Activated CD8-positive, alpha-beta memory T cell treated with anti-CD3 and anti-CD28 coated beads, Interleukin-2, amount 50 U/mL, for 24 hours (primary cell): Measurements from ENCODE around the gene SOX5.

ENCODE experiments used
- DNase-seq: peaks from one replicate; pipeline ENCODE4 v3.0.0-alpha.2; 2020; ENCODE audit errors: extremely low read depth

Gene SOX5

DNA sequence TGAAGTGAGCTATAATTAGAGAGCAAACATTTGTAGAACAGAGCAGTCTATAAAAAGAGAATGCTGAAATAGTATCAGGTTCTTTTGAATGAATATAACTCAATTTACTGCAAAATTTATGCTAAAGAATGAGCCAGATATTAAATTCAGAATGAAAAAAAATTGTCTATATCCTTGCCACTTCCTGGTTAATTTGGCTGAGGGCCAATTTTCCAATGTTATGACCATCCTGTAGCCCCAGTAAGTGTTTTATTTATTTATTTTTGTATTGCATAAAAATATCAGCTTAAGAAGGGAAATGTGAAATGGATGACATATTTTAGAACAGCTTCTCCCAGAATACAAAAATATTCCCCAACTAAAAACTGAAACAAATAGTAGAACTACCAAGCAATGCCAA lies 263.4 kb downstream of the SOX5 start:
- no peak for DNase-seq

DNA sequence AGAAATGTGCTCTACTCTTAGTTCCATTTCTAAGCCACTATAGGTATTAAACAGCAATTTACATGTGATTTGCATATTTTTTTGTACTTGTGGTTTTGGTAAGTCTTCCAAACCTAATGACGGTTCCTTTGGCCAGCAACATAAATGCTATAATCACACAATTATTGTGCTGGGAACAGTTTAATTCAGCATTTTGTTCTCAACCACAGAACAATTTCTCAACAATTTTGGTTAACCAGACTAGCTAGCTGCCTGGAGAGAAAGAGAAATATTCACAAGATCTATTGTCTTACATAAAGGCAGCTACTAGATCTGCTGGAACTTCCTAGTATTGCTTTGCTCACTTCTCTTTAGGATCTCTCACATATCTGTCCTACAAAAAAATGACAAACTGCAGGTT lies 265.3 kb downstream of the SOX5 start:
- DNase-seq = no peak

DNA sequence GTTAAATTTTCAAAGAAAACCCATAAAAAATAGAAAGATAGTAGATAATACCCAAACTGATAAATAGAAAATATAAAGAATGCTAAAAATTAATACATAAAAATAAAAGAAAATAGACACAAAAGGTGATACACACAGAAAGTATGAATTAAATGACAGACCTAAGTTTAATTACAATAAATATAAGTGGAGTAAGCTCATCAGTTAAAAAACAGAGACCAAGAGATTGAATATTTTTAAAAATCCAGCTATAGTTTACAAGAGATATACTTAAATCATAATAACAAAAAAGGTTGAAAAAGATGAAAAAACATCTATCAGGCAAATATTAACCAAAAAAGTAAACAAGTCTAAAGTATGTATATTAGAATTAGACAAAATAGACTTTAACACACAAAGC lies 268.2 kb downstream of the SOX5 start:
- no peak for DNase-seq

DNA sequence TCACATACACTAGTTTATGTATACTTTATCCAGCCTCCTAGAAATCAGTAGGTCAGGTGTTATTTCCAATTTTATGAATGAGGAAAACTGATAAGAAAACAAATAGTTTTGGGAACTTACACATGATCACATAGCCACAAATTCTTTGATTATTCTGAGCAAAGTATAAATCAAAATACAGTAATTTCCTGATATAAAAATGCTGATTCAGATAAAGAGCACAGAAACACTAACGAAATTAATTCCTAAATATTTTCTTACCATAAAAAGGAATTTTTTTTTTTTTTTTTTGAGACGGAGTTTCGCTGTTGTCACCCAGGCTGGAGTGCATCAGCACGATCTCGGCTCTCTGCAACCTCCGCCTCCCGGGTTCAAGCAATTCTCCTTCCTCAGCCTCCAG lies 275.4 kb downstream of the SOX5 start:
- no peak for DNase-seq

DNA sequence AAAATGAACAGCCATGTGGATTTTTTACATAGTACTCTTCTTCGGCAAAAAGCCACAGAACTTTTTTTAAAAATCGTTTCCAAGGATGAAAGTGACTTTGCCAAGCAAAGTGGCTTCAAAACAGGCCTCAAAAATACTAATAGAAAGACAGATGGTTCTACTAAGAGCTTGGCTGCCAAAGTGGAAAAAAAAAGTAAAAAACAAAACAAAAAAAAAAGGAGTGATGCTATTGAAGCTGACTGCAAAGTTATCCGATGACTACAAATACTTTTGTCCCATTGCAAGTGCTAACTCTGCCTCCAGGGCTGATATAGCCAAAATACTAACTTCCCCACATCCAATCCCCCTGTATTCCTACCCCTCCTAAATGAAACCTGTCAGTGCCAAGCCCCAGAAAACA lies 277.6 kb downstream of the SOX5 start:
- DNase-seq = no peak

DNA sequence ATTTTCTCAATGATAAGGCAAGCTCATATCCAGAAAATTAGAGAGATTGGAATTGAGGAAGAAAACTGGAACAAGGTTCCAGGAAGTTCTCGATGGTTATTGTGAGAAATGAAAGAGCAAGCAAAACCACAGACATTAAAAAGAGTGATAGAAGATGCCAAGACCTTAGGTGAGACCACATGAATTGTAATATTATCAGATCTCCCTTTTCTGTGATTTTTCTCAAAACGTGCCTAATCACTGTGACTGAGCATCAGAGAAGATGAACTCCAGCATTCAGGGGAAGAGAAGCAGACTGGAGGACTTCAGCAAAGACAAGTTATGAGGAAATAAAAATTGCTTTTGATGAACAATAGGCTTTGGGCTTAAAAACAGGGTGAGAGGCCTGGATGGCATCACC lies 278.8 kb downstream of the SOX5 start:
- DNase-seq = no peak

DNA sequence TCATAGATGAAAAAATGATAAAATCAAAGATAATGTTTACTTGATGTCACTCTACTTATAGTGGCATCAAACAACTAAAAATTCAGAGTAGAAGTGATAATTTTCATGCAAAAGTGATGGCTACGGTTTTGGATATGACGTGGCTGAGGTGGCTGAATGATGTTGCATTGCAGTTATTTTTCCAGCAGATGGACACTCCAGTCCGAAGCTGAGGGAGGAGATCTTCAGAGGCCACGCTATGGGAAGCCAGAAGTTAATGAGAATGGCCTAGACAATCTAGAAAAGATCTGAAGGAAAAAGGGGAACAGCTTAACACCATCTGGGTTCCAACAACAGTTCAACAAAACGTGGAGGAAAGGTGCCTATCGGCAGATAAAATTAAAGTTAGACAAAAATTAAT lies 279.8 kb downstream of the SOX5 start:
- DNase-seq = no peak

DNA sequence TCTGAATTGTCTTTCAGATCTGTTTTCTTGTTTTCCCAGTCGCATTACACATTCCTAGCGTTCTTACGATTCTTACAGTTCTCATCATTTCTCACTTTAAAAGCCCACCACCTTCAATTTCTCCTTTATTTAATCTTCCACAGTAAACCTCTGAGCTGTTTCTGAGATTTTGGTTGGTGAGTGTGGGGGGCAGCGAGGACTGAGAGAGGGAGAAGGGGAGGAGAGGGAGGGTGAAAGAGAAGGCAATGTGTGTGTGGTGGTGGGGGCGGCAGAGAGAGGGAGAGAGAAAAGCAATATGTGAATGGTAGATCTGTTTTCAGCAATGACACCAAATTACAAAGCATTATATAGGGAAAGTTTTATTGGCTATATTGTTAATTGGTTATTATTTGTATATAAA lies 282.6 kb downstream of the SOX5 start:
- no peak for DNase-seq

DNA sequence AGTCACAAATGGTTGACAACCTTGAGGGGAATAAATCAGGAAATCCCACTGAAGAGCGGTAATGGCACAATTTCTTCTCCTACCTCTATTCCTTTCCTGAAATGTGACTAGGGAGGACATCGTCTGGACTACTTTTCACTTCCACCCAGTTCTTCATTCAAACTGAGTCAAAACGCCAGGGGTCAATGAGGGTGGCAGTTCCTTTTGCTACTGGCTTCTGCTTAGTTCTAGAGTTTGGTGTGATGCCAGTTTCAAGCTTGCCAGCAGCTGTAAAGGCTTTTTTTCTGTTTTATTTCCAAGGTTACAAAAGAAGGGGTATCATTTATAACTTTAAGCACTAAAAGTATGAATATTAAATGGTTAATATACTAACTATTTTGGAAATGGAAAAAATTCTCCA lies 286.5 kb downstream of the SOX5 start:
- DNase-seq = no peak

DNA sequence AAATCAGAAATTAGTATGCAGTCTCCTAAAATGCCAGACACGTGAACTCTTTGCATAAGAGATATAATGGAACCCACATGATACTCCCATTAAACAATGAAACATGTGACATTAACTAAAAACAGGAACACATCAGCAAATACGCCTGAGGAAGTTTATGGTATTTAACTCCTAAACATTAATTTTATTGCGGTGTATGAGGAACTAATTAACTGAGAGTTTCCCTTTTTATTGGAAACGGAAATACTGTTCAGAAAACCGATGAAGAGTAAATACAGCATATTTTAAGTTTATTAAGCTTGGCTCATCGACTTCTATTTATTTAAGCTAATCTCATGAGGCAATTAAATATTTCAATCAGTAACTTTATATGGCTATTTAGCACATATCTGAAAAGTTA lies 290.3 kb downstream of the SOX5 start:
- DNase-seq = no peak

DNA sequence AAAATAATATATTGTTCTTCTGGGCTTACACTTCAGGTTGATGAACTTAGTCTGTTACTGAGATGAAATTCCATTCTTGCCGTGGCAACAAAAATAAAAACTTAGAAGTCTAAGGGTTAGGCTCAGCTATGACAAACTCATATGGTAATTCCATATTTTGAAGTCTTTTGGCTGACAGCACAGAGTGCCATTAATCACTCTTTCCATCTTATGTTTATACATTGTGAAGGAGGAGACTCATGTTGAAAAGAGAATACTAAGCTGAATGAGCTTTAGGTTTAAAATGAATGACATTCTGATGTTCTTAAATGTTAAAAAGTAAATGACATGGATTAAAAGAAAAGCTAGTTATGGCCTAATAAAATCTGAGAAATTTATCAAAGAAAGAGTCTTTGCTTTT lies 291.9 kb downstream of the SOX5 start:
- DNase-seq = no peak

DNA sequence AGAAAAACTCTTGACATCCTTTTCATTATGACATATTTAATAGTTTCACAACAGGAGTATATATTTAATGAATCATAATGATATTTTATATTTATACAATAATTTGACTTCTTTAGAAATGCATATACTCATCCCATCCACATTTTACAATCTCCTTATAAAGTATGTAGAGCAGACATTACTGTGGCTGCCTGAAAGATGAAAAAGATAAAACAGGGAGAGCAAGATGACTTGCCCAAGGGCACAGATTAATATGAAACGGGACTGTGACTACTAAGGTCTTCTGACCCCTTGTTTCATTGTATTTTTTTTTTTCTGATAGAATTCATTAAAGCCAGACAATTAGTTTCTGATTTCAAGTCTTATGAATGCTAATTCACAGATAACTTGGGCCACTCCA lies 293.6 kb downstream of the SOX5 start:
- DNase-seq = no peak

DNA sequence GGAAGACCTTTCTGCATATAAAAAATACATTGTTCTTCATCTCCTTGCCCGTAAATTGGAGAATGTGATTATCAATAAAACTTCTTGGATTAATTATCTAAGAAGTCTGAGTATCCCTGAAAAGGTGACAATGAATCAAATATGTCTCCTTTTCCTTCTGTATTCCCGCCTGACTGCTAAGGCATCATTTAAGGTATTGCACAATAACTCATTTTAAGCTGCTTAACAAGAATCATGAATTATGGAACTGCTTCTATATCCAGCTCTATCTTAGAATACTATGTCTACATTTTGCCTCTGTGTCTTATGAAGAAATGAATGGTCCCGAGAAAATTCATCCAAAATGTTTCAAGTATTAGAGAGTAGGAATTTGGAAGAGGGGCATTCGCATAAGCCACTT lies 294.4 kb downstream of the SOX5 start:
- no peak for DNase-seq

DNA sequence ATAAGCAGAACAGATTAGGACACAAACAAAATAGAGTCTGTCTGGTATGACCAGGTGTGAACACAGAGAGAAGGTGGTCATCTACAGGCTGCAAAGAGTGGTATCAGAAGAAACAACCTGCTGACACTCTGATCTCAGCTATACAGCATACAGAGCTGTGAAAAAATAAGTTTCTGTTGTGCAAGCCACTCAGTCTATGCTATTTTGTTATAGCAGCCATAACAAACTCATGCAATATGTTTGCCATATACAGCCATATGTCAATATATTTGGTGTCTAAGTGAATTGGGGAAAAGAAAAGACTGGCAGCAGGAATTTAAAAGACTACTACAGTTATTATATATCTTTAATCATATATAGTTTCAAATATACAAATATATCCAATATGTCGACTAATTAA lies 300.9 kb downstream of the SOX5 start:
- DNase-seq = no peak

DNA sequence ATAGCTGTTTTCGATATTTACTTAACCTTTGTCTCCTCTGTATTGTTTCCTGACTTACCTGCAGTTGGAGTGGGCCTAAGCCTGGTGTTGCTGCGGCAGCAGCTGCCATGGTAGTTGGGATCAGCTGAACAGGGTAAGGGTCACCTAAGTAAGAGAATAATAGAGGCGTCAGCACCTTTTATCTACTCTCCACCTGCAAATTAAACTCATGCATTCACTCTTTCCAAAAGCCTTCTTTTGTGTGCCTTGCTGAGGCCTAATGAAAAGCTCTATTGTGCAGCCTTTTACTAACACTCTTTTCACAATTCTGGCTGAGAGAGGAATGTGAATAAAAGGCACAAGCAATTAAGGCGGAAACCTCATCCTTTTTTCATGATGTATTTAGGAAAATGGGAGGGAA lies 308.7 kb downstream of the SOX5 start:
- DNase-seq = no peak

DNA sequence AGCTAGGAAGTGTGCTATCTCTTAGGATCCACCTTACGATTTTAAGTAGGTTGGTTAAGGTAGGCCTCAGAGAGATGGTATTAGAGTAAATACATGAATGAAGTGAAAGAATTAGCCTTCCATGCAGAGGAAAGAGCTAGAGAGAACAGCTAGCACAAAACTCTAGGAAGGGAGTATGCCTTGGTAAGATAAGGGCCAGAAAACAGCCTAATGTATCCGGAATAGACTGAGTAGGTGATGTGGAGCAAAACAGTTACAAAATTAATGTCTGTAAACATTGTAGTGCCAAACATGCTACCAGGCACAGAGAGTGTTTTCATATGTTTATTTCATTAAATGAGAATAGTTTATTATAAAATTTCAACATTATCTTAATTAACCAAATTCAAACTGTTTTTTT lies 315.1 kb downstream of the SOX5 start:
- DNase-seq = no peak

DNA sequence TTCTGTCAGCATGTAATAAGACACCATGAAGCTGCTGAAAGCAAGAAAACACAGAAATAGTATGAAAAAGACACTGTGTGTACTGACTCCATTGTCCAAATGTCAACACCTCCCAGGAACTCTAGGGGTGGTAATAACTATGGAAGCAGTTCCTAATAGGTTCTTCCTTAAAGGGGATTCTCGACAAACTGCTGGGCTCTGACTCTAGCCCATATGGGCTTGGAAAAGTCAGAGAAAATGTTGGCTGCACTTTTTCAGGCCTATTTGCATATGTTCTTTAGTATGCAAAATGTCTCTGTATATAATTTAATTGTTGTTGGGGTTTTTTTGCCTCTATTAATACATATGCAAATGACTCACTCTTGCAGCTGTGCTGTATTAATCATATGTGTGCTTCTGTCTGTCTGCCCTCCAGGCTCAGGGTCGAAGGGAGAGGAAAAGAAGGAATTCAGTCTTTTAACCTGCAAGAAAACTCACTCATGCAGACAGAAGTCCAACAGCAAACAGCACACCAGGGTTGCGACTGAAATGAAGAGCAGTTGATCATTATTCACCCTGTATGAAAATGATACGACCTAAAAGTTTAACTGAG lies 317.6 kb downstream of the SOX5 start:
- DNase-seq = no peak

DNA sequence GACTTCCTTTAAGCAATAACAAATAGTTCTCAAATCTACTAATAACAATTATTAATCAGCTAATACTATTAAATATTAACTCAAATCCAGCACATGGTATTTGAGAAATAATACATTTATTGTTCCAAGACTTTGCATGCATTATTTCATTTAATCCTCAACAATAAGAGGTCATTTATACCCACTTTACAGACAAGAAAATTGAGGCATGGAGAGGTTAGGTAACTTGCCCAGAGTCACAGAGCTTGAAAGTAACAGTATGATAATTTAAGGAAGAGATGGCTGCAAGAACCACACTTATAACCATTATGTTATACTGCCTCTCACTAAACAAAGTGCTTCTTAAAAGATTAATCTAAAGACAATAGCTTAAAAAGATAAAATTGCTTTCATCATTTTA lies 318.9 kb downstream of the SOX5 start:
- no peak for DNase-seq

DNA sequence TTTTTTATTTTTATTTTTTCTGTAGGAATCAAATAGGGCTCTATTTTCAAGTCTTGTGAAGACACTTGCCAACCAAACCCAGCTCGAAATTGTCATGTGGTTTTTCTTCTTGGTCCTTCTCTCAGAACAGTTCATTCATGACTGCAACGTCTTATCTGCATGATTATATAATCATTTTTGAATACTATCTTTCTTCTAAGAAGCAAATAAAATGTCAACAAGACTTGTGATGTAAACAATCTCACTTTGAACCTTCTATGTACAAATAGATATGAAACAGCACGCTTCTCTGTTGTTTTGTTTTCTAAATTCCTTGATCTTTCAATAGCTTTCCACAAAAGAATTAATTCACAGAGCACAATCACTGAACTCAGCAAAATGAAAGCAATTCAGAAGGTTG lies 320.7 kb downstream of the SOX5 start:
- DNase-seq = no peak

DNA sequence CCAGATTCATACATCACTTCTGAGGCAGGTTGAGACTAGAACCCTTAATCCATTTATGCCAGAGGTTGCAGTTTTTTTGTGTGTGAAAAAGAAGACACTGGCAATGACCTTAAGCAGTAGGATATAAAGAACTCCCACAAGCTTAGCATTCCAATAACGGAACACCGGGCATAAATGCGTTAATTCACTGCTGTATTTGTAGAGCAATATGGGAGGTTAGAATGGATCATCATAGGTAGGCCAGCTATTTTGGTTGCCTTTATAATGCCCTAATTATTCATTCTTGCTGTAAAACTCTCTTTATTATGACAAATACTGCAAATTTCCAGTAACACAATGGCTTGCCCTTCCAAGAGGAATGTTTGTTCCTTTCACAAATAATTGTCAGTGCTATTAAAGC lies 322.7 kb downstream of the SOX5 start:
- DNase-seq = no peak

DNA sequence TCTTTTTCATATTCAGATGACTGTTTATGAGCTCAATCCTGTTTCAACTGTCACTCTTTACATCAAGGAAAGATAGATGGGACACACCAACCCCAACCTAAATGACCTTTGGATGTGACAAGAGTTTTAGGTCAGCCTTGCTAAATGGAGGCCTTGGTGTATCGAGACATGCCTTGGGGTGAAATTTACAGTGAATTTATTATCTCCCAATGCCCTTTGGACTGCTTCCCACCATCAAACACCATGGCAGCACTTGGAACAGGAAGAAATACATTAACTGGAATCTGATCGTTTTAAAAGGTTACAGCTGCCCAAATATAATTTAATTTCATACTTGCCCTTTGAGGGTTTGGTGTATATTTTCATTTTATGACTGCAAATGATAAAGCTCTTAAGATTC lies 327.6 kb downstream of the SOX5 start:
- DNase-seq = no peak

DNA sequence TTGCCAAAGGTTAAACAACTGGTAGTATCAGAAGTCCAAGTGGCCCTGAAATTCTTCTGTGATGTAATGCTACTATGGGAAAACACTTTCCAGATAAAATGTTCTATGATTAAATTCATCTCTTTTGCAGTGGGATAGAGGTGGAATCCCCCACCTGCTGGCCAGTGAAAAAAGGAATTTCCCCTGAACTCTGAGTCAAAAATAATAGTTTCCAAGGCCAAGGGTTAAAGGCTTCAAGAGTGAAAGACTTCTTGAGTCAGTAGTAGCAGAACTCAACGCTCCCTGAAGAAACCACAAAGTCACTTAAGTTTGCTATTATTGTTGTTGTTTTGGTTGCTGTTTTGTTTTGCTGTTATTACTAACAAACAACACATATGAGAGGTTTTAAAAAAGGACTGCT lies 330.8 kb downstream of the SOX5 start:
- DNase-seq = no peak

DNA sequence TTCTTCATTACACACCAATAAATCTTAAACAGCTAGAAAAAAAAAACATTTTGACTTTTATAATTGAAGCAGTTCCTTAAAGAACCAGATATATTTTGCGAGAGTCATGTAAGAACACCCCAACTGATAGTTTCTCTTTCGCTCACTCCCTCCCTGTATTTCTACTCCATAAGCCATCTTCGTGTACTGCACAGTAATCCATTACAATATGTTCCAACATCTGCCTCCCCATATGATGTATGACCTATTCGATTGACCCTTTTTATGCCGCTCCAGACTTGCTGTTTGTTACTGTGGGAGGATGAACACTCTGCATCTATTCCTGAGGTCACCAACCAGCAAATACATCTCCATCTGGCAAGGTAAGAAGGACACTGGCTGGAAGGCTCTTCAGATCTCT lies 331.7 kb downstream of the SOX5 start:
- DNase-seq = no peak

DNA sequence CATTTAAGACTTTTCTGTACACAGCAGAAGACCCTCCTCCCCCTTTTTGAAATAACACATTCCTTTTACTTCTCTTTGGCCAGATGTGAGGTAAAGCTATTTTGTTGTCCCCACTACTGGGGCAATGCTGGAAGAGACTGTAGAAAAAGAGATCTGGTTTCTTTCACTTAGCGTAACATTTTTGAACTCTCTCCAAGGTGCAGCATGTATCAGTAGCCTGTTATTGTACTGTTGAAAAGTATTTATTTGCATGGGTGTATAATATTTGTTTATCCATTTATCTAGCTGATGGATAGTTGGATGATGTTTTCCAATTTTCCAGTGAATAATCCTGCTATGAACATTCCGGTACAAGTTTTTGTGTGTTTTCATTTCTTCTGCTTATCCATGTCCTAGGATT lies 335.2 kb downstream of the SOX5 start:
- DNase-seq = no peak

DNA sequence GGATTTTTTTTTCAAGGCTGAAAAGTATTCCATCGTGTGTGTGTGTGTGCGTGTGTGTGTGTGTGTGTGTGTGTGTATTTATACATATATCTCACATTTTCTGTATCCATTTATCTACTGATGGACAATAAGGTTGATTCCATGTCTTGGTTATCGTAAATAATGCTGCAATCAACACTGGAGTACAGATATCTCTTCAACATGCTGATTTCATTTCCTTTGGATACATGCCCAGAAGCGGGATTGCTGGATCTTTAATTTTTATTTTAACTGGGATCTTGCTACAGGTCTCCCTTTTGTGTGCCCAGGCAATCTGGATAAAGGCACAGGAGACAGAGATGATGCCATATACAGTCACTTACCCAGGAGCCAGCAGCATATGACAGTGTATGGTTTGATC lies 338.1 kb downstream of the SOX5 start:
- DNase-seq = no peak
